Activated naive CD8-positive, alpha-beta T cell treated with anti-CD3 and anti-CD28 coated beads, Interleukin-2, amount 10 ng/mL, durations not matched to agents 7 days and 5 days (primary cell): ENCODE measurements around the gene DIP2B. TPM values are rescaled to one million over a fixed set of nuclear protein-coding genes. Genes with fewer than 3 reads are reported as not detected.
A peak's percentile ranks its signal among the peaks of the same experiment; 100 is the strongest.

Source experiments
- ATAC-seq: fragments of 150-1000 bp; cut with Tn5 transposase; one replicate; pipeline ENCODE4 v1.10.0; 2021; ENCODE audit warnings: low read depth, moderate library complexity
- POLR2A ChIA-PET: fragments of 350-600 bp; sonication (Branson Sonifier 250); formaldehyde crosslinking; loops from one replicate; lab custom pipeline; 2021; ENCODE audit warnings: antibody characterized with exemption; lab: Charles Lee
- DNase-seq: peaks from one replicate; pipeline ENCODE4 v3.0.0; 2021
- H3K27ac Mint-ChIP-seq: one replicate; pipeline ENCODE4 v1.8.0; 2022; ENCODE audit warnings: mild to moderate bottlenecking, mixed read lengths
- H3K27me3 Mint-ChIP-seq: one replicate; pipeline ENCODE4 v1.8.0; 2022; ENCODE audit warnings: mild to moderate bottlenecking, moderate library complexity, mixed read lengths
- H3K36me3 Mint-ChIP-seq: one replicate; pipeline ENCODE4 v1.8.0; 2021; ENCODE audit warnings: mild to moderate bottlenecking, mixed read lengths
- H3K4me1 Mint-ChIP-seq: one replicate; pipeline ENCODE4 v1.8.0; 2021; ENCODE audit warnings: mixed read lengths
- H3K4me3 Mint-ChIP-seq: one replicate; pipeline ENCODE4 v1.8.0; 2022; ENCODE audit warnings: mild to moderate bottlenecking, moderate library complexity, mixed read lengths
- H3K9me3 Mint-ChIP-seq: one replicate; pipeline ENCODE4 v1.8.0; 2021; ENCODE audit warnings: mixed read lengths
- total RNA-seq, 2 experiments: library from RNA; stranded (reverse); gene quantifications; one replicate each; pipeline ENCODE4 v1.2.3, GENCODE V29; 2021

DIP2B gene
- total RNA-seq, 2 experiments from 2014 or later = 19.5 to 21.3 TPM

DNA sequence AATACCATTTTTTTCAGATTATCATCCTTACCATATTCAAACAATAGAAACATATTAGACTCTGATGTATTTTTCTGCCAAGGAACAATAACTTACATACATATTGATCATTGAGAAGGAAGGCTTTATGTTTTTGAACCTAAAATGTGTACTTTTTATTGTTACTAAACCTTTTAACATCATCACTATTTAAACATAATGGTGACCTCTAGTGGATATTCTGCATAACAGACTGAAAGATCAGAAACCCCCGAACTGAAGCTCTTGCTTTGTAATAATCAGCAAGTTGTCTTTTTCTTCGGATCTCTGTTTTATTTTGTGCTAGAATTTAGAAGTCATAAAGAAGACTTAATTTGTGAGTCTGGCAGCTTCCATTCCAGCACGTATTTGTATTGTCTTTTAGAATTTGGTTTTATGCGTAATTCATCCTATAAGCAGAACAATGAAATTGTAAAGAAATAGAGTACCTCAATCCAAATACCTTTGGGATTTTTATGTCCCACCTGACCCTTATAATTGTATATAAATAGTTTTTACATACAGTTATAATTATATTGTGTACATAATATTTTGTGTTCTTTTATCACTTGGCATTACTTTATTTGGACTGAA lies 133.2 kb downstream of the DIP2B start:
- H3K4me1 Mint-ChIP-seq = peaks cover 35% of the 10 kb centered on the region
- H3K36me3 Mint-ChIP-seq = peaks cover 9% of the 10 kb centered on the region
- no peak for DNase-seq
- POLR2A ChIA-PET = interaction anchor here (0.7 to 2.0 kb wide), 3 partner anchors 119 to 134 kb away, joined by 3 to 7 read pairs (median 5); partner anchors contain the start of gene DIP2B
- ATAC-seq = peak; percentile 56
- no peaks in the 10 kb centered on the region for H3K27me3 Mint-ChIP-seq
- H3K4me3 Mint-ChIP-seq = no peak overlapping the region
- H3K9me3 Mint-ChIP-seq = no peaks in the 10 kb centered on the region
- no peak overlapping the region for H3K27ac Mint-ChIP-seq

DNA sequence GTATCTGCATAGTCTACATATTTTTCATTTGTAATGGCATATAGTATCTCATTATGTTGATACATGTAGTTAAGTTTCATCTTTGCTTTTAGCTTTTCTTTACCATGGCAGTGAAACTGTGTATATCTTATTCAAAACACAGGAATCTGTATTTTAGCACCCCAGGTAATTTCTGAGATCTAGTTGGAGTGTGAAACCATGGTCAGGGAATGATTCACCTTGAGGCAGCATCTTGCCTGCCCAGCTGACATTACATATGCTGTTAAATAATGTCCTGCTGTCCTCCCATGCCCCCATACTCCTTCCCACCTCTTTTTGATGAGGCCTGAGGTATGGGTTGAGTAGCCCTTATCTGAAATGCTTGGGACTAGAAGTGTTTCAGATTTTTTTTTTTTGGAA lies 133.7 kb downstream of the DIP2B start:
- no peaks in the 10 kb centered on the region for H3K27me3 Mint-ChIP-seq
- H3K9me3 Mint-ChIP-seq = no peaks in the 10 kb centered on the region
- DNase-seq (no peak), ATAC-seq (no peak)
- no peak overlapping the region for H3K4me3 Mint-ChIP-seq
- peaks cover 35% of the 10 kb centered on the region for H3K4me1 Mint-ChIP-seq
- H3K27ac Mint-ChIP-seq = no peak overlapping the region
- POLR2A ChIA-PET = interaction anchor here (0.9 to 4.2 kb wide), 3 partner anchors 131 to 134 kb away, joined by 5 to 22 read pairs (median 7); partner anchors contain the start of gene DIP2B
- H3K36me3 Mint-ChIP-seq = peaks cover 6% of the 10 kb centered on the region

DNA sequence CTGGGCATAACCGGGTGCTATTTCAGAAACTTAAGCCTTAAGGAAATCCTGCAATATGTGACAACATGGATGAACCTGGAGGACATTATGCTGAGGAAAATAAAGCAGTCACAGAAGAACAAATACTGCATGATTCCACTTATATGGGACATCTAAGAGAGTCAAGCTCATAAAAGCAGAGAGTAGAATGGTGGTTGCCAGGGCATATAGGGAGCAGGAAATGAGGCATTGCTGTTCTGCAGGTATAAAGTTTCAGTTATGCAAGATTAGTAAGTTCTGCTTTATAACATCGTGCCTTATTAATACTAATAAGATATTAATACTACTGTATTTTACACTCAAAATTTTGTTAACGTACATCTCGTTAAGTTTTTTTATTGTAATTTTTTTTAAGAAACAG lies 134.9 kb downstream of the DIP2B start:
- Mint-ChIP-seq H3K27me3 (no peaks in the 10 kb centered on the region), H3K9me3 (no peaks in the 10 kb centered on the region), H3K4me3 (no peak overlapping the region), H3K36me3 (peaks cover 6% of the 10 kb centered on the region), H3K4me1 (peaks cover 35% of the 10 kb centered on the region), H3K27ac (no peak overlapping the region)
- ATAC-seq (peak; percentile 31), DNase-seq (no peak)
- POLR2A ChIA-PET = interaction anchor here (4.2 kb wide), 1 partner anchor 134 kb away, joined by 22 read pairs; the partner anchor contains the start of gene DIP2B

DNA sequence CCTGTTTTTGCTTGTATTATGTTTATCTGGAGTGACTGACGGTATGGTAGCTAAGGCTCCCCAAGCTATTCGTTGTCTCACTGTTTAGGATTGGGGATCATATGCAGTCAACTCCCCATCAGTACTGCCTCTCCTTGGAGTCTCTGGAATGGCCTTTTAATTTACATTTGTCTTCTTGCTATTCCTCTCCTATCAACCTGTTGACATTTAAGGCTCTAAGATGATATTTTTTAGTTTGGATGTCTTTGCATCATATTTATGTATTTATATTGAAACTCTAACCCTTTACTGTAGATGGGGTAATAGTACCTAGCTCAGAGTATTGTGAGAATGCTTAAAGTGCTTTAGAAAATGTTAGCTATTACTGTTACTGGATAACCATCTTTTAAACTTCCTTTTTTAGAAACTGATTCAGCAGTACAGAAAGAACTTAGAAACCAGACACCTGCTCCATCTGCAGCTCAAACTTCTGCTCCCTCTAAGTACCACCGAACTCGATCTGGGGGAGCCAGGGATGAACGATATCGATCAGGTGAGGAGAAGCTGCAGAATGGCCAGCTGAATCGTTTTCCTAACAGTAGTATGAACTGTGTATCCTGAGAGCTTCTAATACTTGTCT lies 135.6 kb downstream of the DIP2B start:
- POLR2A ChIA-PET = interaction anchor here (4.2 kb wide), 1 partner anchor 135 kb away, joined by 22 read pairs; the partner anchor contains the start of gene DIP2B
- no peak for DNase-seq
- Mint-ChIP-seq H3K36me3 (peaks cover 6% of the 10 kb centered on the region), H3K4me1 (peaks cover 32% of the 10 kb centered on the region), H3K4me3 (no peak overlapping the region), H3K27me3 (no peaks in the 10 kb centered on the region), H3K27ac (no peak overlapping the region), H3K9me3 (no peaks in the 10 kb centered on the region)
- ATAC-seq = no peak

DNA sequence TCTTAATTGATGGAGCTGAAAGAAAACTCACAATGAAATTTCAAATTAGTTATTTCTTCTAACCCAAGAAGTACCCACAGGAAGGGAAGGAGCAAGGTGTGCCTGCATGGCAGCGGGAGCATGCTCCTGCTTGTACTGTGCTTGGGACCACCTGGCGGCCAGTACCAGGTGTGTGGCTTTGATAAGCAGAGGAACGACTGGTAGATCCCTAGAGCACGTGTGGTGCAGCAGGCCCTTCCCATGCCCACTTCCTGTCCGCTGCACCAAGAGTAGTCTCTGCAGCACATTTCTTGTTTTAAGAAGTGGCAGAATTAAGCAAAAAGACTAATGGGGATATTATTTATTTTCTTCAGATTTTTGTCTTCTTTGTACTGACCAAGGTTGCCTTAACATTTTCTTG lies 136.8 kb downstream of the DIP2B start:
- H3K4me3 Mint-ChIP-seq = no peak overlapping the region
- no peak overlapping the region for H3K27ac Mint-ChIP-seq
- peaks cover 6% of the 10 kb centered on the region for H3K36me3 Mint-ChIP-seq
- peaks cover 28% of the 10 kb centered on the region for H3K4me1 Mint-ChIP-seq
- H3K9me3 Mint-ChIP-seq = no peaks in the 10 kb centered on the region
- no peak for ATAC-seq
- no peaks in the 10 kb centered on the region for H3K27me3 Mint-ChIP-seq
- POLR2A ChIA-PET = interaction anchor here (4.2 kb wide), 1 partner anchor 136 kb away, joined by 22 read pairs; the partner anchor contains the start of gene DIP2B
- no peak for DNase-seq

DNA sequence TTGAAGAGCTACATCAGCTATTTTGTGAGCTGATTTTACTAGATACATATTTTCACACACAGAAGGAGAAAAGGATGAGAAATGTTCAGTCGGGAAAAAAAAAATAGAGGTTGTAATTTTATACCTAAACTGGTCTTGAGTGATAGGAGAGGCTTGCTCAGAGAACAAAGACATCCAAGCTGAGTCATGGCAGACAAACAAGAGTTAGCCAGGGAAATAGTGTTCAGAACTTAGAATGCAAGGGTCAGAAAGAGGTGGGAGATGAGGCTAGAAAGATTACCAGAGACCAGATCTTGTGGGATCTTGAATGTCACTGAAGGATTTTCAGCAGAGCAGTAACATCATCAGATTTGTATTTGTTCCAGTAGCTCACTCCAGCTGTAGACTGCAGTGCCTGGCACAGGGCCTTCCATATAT lies 137.3 kb downstream of the DIP2B start:
- peaks cover 6% of the 10 kb centered on the region for H3K36me3 Mint-ChIP-seq
- ATAC-seq (no peak), DNase-seq (no peak)
- H3K27ac Mint-ChIP-seq = no peak overlapping the region
- no peaks in the 10 kb centered on the region for H3K9me3 Mint-ChIP-seq
- no peak overlapping the region for H3K4me3 Mint-ChIP-seq
- peaks cover 27% of the 10 kb centered on the region for H3K4me1 Mint-ChIP-seq
- H3K27me3 Mint-ChIP-seq = no peaks in the 10 kb centered on the region
- POLR2A ChIA-PET = interaction anchor here (0.6 to 4.2 kb wide), 2 partner anchors 121 to 137 kb away, joined by 5 to 22 read pairs; partner anchors contain the start of gene DIP2B

DNA sequence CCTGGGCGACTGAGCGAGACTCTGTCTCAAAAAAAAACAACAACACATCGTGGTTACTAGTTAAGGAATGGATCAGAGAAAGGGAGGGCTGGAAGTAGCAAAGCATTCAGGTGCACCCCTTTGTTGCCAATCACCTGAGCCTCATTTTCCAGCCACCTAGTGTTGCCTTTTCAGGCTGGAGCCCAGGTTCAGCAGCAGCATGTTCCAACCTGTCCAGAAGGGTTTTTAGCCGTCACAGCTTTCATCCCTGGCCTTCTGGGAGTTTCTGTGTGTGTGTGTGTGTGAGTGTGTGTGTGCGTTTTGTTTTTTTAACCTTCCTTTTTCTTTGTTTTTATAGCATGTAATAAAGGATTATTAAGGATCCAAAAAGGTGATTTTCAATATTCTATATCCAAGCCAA lies 138.0 kb downstream of the DIP2B start:
- Mint-ChIP-seq H3K36me3 (peaks cover 6% of the 10 kb centered on the region), H3K9me3 (no peaks in the 10 kb centered on the region), H3K27me3 (no peaks in the 10 kb centered on the region), H3K4me1 (peaks cover 20% of the 10 kb centered on the region), H3K4me3 (no peak overlapping the region), H3K27ac (no peak overlapping the region)
- POLR2A ChIA-PET = interaction anchor here (4.2 kb wide), 1 partner anchor 138 kb away, joined by 22 read pairs; the partner anchor contains the start of gene DIP2B
- no peak for ATAC-seq
- no peak for DNase-seq

DNA sequence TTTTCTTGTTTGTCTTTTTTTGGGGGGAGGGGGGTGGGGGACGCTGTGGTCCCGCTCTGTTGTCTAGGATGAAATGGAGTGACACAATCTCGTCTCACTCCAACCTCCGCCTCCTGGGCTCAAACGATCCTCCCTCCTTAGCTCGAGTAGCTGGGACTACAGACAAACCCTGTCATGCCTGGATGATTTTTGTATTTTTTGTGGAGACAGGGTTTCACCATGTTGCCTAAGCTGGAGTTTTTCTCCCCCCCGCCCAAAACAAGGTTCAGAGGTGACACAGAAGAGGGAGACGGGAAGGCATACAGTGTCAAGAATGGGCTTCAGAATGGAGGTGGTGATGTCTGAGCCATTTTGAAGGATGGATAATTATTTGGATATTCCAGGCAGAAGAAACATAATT lies 142.2 kb downstream of the DIP2B start:
- POLR2A ChIA-PET = no interaction called here
- peaks cover 3% of the 10 kb centered on the region for H3K36me3 Mint-ChIP-seq

DNA sequence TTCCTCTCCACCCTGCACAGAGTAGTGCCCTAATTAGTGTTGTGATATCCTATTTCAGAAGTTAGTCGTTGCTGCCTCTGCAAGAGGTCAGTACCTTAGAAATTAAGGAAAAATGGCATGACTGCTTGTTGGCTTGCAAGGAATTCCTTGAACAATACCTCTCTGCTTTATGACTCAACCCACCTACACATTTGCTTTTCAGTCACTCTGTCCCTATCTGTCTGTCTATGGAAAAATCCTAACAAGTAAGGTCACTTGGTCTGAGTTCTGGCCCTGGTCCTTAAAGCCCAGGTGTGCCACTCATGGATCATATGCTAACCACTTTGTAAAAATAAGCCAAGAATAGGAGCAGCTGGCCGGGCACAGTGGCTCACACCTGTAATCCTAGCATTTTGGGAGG lies 142.7 kb downstream of the DIP2B start:
- Mint-ChIP-seq H3K4me1 (peaks cover 5% of the 10 kb centered on the region), H3K27me3 (no peaks in the 10 kb centered on the region), H3K36me3 (peaks cover 1% of the 10 kb centered on the region), H3K4me3 (no peak overlapping the region), H3K9me3 (no peaks in the 10 kb centered on the region), H3K27ac (no peak overlapping the region)
- POLR2A ChIA-PET = no interaction called here
- ATAC-seq (no peak), DNase-seq (no peak)

More for the DNA sequence above, 142.2 kb downstream of the DIP2B start:
- H3K9me3 Mint-ChIP-seq = no peaks in the 10 kb centered on the region
- H3K4me3 Mint-ChIP-seq = no peak overlapping the region
- no peak overlapping the region for H3K27ac Mint-ChIP-seq
- DNase-seq (no peak), ATAC-seq (no peak)
- H3K4me1 Mint-ChIP-seq = peaks cover 7% of the 10 kb centered on the region
- H3K27me3 Mint-ChIP-seq = no peaks in the 10 kb centered on the region

DNA sequence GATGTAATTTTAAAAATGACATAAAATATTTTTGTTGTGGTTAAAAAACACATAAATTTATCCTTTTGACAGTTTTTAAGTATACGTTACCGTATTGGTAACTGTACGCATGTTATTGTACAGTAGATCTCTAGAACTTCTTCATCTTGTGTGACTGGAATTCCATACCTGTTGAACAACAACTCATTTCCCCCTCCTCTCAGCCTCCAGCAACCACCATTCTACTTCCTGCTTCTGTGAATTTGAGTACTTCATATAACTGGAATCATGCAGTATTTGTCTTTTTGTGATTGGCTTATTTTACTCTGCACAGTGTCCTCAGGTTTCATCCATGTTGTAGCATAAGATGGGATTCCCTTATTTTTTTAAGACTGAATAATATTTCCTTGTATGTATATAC lies 145.5 kb downstream of the DIP2B start:
- Mint-ChIP-seq H3K27ac (no peak overlapping the region), H3K4me3 (no peak overlapping the region), H3K27me3 (no peaks in the 10 kb centered on the region), H3K9me3 (no peaks in the 10 kb centered on the region), H3K4me1 (peaks cover 8% of the 10 kb centered on the region), H3K36me3 (peaks cover 1% of the 10 kb centered on the region)
- no peak for DNase-seq
- POLR2A ChIA-PET = no interaction called here
- no peak for ATAC-seq

DNA sequence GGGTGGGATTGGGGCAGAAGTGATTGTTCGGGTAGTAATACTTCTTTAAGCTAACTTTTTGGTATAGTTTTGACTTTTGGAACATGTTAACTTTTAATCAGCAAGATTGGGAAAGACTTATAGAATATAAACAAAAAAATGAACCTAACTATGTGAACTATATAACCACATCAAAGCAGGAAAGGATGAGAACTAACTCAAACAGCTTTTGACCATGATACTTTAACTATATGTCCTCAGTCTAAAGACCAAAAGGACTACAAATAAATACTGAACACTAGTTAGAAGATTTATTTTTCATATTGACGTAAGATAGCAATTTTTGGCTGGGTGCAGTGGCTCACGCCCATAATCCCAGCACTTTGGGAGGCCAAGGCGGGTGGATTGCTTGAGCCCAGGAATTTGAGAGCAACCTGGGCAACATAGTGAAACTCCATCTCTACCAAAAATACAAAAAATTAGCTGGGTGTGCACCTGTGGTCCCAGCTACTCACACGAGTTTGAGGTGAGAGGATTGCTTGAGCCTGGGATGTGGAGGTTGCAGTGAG lies 150.7 kb downstream of the DIP2B start:
- Mint-ChIP-seq H3K27me3 (no peaks in the 10 kb centered on the region), H3K4me1 (peaks cover 6% of the 10 kb centered on the region), H3K36me3 (peaks cover 6% of the 10 kb centered on the region), H3K4me3 (no peak overlapping the region), H3K27ac (no peak overlapping the region), H3K9me3 (no peaks in the 10 kb centered on the region)
- POLR2A ChIA-PET = no interaction called here
- DNase-seq = no peak
- no peak for ATAC-seq

DNA sequence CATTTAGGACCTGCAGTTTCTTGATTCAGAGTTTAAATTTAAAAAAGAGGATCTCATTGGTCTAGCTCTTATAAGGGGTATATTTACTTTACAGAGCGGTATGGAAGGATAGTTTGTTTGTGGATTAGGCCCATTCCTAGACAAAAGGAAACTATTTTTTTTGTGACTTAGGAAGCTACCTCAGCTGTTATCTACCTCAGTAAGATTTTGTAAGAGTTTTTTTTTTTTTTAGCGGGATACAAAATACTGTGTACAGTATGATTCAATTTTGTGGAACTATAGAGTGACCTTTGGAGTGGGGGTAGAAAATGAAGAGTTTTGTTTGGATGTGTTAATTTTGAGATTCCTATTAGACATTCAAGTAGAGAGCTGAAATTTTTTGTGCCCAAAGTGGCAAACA lies 154.5 kb downstream of the DIP2B start:
- Mint-ChIP-seq H3K36me3 (peaks cover 7% of the 10 kb centered on the region), H3K4me3 (no peak overlapping the region), H3K27ac (no peak overlapping the region), H3K27me3 (no peaks in the 10 kb centered on the region), H3K9me3 (no peaks in the 10 kb centered on the region), H3K4me1 (peaks cover 3% of the 10 kb centered on the region)
- ATAC-seq (no peak), DNase-seq (no peak)
- POLR2A ChIA-PET = interaction anchor here (0.5 kb wide), 1 partner anchor 119 kb away, joined by 3 read pairs; no protein-coding TSS in a partner anchor

DNA sequence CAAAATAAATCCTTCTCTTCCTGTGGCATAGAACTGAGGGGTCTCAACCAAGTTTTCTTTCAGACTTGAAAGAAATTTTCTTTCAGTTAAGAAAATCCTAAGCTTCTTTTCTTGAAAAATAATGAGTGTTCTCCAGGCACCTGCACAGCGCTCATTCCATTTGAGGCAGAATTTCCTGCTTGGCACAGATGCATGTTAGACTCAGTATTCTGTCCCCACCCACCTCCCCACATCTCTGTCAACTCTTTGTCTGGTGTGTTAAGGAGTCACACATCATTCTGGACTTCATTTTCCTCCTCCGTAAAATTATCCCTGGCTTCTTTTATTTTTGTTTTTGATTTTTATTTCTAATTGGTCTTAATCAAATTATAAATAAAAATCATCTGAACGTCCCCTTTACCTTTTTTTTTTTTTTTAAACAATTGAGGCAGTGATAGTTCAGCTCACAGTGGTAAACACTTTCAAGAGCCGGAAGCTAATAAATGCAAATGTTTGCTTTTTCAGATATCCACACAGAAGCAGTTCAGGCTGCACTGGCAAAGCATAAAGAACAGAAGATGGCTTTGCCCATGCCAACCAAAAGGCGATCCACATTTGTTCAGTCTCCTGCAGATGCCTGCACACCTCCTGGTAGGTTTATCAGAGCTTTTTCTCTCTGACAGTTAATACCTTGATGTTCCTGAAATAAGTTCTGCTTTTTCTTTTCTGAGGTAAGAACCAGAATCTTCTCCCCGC lies 155.1 kb downstream of the DIP2B start:
- POLR2A ChIA-PET = no interaction called here
- DNase-seq = no peak
- H3K36me3 Mint-ChIP-seq = peaks cover 7% of the 10 kb centered on the region

More for the DNA sequence above, 155.1 kb downstream of the DIP2B start:
- no peak overlapping the region for H3K4me3 Mint-ChIP-seq
- H3K27me3 Mint-ChIP-seq = no peaks in the 10 kb centered on the region
- H3K27ac Mint-ChIP-seq = no peak overlapping the region
- H3K4me1 Mint-ChIP-seq = peaks cover 3% of the 10 kb centered on the region
- no peak for ATAC-seq
- no peaks in the 10 kb centered on the region for H3K9me3 Mint-ChIP-seq
